Upper lobe of left lung (tissue), 6 donors: ENCODE measurements around the gene SPP1. TPM values are rescaled to one million over a fixed set of nuclear protein-coding genes. Genes with fewer than 3 reads are reported as not detected.
A peak's percentile ranks its signal among the peaks of the same experiment; 100 is the strongest.

ENCODE experiments used
- ATAC-seq, 2 donors: fragments of 200-7000 bp; cut with Tn5 transposase; one replicate each; pipeline ENCODE4 v1.9.1; 2022; ENCODE audit warnings: mild to moderate bottlenecking in 2 of 2, moderate library complexity in 2 of 2; ENCODE audit not compliant: low FRiP score in 2 of 2
- DNase-seq, 2 donors: peaks; one replicate each; pipeline ENCODE4 v3.0.0-alpha.2; 2019 to 2020
- H3K27ac ChIP-seq, 4 donors: fragments of 200-600 bp; sonication (generic); one replicate each; pipeline ENCODE4 v1.5.1; 2016 to 2019
- H3K27me3 ChIP-seq, 4 donors: fragments of 200-600 bp; sonication (generic); one replicate each; pipeline ENCODE4 v1.5.1; 2017 to 2019
- H3K36me3 ChIP-seq, 4 donors: fragments of 200-600 bp; sonication (generic); one replicate each; pipeline ENCODE4 v1.5.1; 2016 to 2019
- H3K4me1 ChIP-seq, 4 donors: fragments of 200-600 bp; sonication (generic); one replicate each; pipeline ENCODE4 v1.5.1; 2018 to 2019
- H3K4me3 ChIP-seq, 4 donors: fragments of 200-600 bp; sonication (generic); one replicate each; pipeline ENCODE4 v1.5.1; 2017 to 2019; ENCODE audit warnings: mild to moderate bottlenecking in 2 of 4, moderate library complexity in 1 of 4
- H3K9me3 ChIP-seq, 4 donors: fragments of 200-600 bp; sonication (generic); one replicate each; pipeline ENCODE4 v1.5.1; 2018 to 2019
- EP300 ChIP-seq, 4 donors: sonication (generic); formaldehyde crosslinking; IDR thresholded peaks; one replicate each; pipeline ENCODE4 v1.5.1; 2017; ENCODE audit warnings: antibody characterized with exemption in 4 of 4, control low read depth in 2 of 4
- POLR2A ChIP-seq, 4 donors: fragments of 450-650 bp; IDR thresholded peaks; one replicate each; pipeline ENCODE4 v1.5.1; 2016 to 2017; ENCODE audit warnings: antibody characterized with exemption in 4 of 4, mild to moderate bottlenecking in 2 of 4
- POLR2AphosphoS5 ChIP-seq, 2 donors: sonication (generic); formaldehyde crosslinking; IDR thresholded peaks; one replicate each; pipeline ENCODE4 v1.5.1; 2017; ENCODE audit warnings: antibody characterized with exemption in 2 of 2
- WGBS, 2 donors: methylation state at CpG; one replicate each; pipeline ENCODE4 v1.1.5; 2017 to 2018; 5-methylcytosine and 5-hydroxymethylcytosine counted together
- total RNA-seq, 6 donors: library from RNA; depleted of rRNA in 4 of 6; stranded (reverse); fragments of >200 nt in 4 of 6; gene quantifications; one replicate each; pipeline versions ENCODE4 v1.1.0 to v1.2.1, GENCODE V29; 2016 to 2021
- TF ChIP-seq, protein P1 (sequence below), 6 experiments: fragments of 450-650 bp in 4 of 6; fragments of 200-600 bp in 2 of 6; sonication (generic) in 2 of 6; IDR thresholded peaks; one replicate each; pipeline ENCODE4 v1.5.1; 2016 to 2019; ENCODE audit warnings: antibody characterized with exemption in 6 of 6
- donor health status: DM: no; HTN: no; CAD: no; lungs with moderate emphysema.
- donor health status: DM: no; HTN: yes; CAD: no; lungs with severe emphysema.

SPP1 gene
- total RNA-seq, 6 donors from 2014 or later = 4.6 to 26.8 (median 10.6) TPM

- H3K4me1 ChIP-seq = no peaks in the 10 kb centered on the region
- ATAC-seq (no peak), DNase-seq (no peak)
- H3K4me3 ChIP-seq = no peak overlapping the region
- H3K36me3 ChIP-seq = no peaks in the 10 kb centered on the region
- H3K27me3 ChIP-seq = no peaks in the 10 kb centered on the region
- TF ChIP-seq POLR2AphosphoS5 (IDR thresholded peaks at IDR 0.05) (no peak), EP300 (IDR thresholded peaks at IDR 0.05) (no peak), POLR2A (IDR thresholded peaks at IDR 0.05) (no peak)
- TF ChIP-seq, protein P1, sequence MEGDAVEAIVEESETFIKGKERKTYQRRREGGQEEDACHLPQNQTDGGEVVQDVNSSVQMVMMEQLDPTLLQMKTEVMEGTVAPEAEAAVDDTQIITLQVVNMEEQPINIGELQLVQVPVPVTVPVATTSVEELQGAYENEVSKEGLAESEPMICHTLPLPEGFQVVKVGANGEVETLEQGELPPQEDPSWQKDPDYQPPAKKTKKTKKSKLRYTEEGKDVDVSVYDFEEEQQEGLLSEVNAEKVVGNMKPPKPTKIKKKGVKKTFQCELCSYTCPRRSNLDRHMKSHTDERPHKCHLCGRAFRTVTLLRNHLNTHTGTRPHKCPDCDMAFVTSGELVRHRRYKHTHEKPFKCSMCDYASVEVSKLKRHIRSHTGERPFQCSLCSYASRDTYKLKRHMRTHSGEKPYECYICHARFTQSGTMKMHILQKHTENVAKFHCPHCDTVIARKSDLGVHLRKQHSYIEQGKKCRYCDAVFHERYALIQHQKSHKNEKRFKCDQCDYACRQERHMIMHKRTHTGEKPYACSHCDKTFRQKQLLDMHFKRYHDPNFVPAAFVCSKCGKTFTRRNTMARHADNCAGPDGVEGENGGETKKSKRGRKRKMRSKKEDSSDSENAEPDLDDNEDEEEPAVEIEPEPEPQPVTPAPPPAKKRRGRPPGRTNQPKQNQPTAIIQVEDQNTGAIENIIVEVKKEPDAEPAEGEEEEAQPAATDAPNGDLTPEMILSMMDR (IDR thresholded peaks at IDR 0.05) = no peak
- WGBS, 2 donors = 85 to 91% methylated on average over 5 of the region's 5 CpGs
- no peak overlapping the region for H3K27ac ChIP-seq
- no peaks in the 10 kb centered on the region for H3K9me3 ChIP-seq
Measured at GRCh38 chr4:87962398-87963146, 12.9 kb upstream of the SPP1 start.

DNA sequence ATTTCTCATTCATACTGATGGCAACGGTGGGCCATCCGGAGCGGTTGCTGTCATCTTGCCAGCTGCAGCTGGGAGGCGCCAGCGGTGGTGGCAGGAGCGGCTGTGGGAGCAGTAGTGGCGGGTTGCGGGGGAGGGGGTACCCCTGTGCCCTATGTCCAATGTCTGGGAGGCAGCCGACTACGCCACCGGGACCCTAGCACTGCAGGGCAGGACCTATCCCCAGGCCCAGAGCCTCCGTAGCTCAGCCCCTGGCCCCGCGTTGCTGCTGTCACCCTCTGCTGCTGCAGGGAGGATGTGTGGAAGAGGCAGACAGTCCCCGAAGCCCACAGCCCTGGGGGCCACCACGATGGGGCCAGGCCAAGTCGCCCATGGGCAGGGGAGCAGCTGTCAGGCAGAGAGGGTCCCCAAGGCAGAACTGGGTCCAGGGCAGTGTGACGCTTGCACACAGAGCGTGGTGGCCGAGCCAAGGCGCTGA is 10.0 kb upstream of the SPP1 start:
- no peaks in the 10 kb centered on the region for H3K9me3 ChIP-seq
- H3K4me3 ChIP-seq = no peak overlapping the region
- H3K27ac ChIP-seq = no peak overlapping the region
- no peaks in the 10 kb centered on the region for H3K36me3 ChIP-seq
- ATAC-seq (peak; percentile 36 to 49), DNase-seq (peak in 1 of 2 donors; percentile 78)
- WGBS, 2 donors = 91 to 96% methylated on average over 10 to 21 of the region's 21 CpGs
- no peak for TF ChIP-seq POLR2AphosphoS5 (IDR thresholded peaks at IDR 0.05)
- TF ChIP-seq, protein P1 (IDR thresholded peaks at IDR 0.05) = no peak
- no peak for TF ChIP-seq POLR2A (IDR thresholded peaks at IDR 0.05)
- no peak for TF ChIP-seq EP300 (IDR thresholded peaks at IDR 0.05)
- no peaks in the 10 kb centered on the region for H3K27me3 ChIP-seq
- no peaks in the 10 kb centered on the region for H3K4me1 ChIP-seq

DNA sequence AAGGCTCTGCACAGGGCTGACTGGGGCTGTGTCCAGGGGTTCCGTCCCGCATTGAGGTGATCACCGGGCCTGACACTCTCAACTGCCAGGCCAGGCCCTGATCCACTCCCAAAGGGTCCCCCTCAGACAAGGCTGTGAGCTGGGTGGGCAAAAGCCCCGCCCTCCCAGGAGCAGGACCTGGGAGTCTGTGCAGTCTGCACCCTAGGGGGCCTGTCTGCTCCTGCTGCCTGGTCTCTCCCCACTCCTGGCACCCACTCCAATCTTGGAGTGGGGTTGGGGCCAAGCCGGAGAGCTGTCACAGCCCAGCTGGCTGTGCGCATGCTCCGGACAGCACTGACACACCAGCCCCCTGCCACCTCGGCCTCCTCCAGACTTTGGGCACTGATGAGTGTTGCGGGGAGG is 9.4 kb upstream of the SPP1 start:
- no peak overlapping the region for H3K27ac ChIP-seq
- no peaks in the 10 kb centered on the region for H3K36me3 ChIP-seq
- peak; percentile 19 to 45 for ATAC-seq
- WGBS, 2 donors = 95 to 100% methylated on average over 2 to 9 of the region's 9 CpGs
- TF ChIP-seq EP300 (IDR thresholded peaks at IDR 0.05) (no peak), POLR2AphosphoS5 (IDR thresholded peaks at IDR 0.05) (no peak), POLR2A (IDR thresholded peaks at IDR 0.05) (no peak)
- TF ChIP-seq, protein P1 (IDR thresholded peaks at IDR 0.05) = no peak
- no peaks in the 10 kb centered on the region for H3K27me3 ChIP-seq
- no peak overlapping the region for H3K4me3 ChIP-seq
- DNase-seq = peak in 1 of 2 donors; percentile 42
- H3K4me1 ChIP-seq = no peaks in the 10 kb centered on the region
- no peaks in the 10 kb centered on the region for H3K9me3 ChIP-seq

DNA sequence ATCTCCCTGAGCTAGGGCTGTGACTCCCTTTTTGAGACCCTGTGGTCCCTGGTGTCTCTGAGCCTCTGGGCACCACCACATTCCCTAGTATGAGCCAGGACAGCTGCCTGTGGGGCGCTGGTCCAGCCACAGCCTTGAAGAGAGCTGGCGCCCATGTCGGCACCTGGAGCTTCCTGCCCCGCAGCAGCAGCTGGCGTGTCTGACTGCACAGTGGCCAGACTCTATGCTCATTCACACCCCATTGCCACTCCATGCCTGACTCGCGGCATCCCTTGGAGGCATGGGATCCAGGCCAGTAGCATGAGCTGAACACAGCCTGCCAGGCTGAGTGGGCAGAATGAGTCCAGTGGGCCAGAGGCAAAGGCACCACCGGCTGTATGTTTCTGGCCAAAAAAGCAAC is 8.3 kb upstream of the SPP1 start:
- DNase-seq (peak in 1 of 2 donors; percentile 59), ATAC-seq (no peak)
- Histone ChIP-seq H3K27me3 (no peaks in the 10 kb centered on the region), H3K36me3 (no peaks in the 10 kb centered on the region), H3K4me3 (no peak overlapping the region), H3K27ac (no peak overlapping the region), H3K4me1 (no peaks in the 10 kb centered on the region), H3K9me3 (no peaks in the 10 kb centered on the region)
- WGBS, 2 donors = 82 to 86% methylated on average over 3 to 8 of the region's 8 CpGs
- TF ChIP-seq POLR2AphosphoS5 (IDR thresholded peaks at IDR 0.05) (no peak), EP300 (IDR thresholded peaks at IDR 0.05) (no peak), POLR2A (IDR thresholded peaks at IDR 0.05) (no peak)
- TF ChIP-seq, protein P1 (IDR thresholded peaks at IDR 0.05) = no peak

GRCh38 chr4:87970121-87970520 is 5.4 kb upstream of the SPP1 start:
- Histone ChIP-seq H3K9me3 (no peaks in the 10 kb centered on the region), H3K27me3 (no peaks in the 10 kb centered on the region), H3K4me3 (no peak overlapping the region), H3K36me3 (no peaks in the 10 kb centered on the region), H3K4me1 (peaks cover 0 to 7% (median 3%) of the 10 kb centered on the region in 4 donors), H3K27ac (no peak overlapping the region)
- no peak for ATAC-seq
- 66 to 75% methylated on average over 2 of the region's 2 CpGs for WGBS, 2 donors
- DNase-seq = no peak
- TF ChIP-seq POLR2AphosphoS5 (IDR thresholded peaks at IDR 0.05) (no peak), POLR2A (IDR thresholded peaks at IDR 0.05) (no peak), EP300 (IDR thresholded peaks at IDR 0.05) (no peak)
- TF ChIP-seq, protein P1 (IDR thresholded peaks at IDR 0.05) = no peak
